GM12801 (cell line): Measurements from ENCODE around the gene LSM14A.

Experiments
- CTCF ChIP-seq: IDR thresholded peaks from one replicate; pipeline ENCODE4 v1.5.1; 2011; ENCODE audit warnings: control low read depth; ENCODE audit not compliant: insufficient read length; ENCODE audit errors: extremely low read depth

LSM14A gene

GRCh38 chr19:34231439-34231838 is 59.1 kb downstream of the LSM14A start:
- TF ChIP-seq CTCF: no peak

- no peak for TF ChIP-seq CTCF
These were observed 60.5 kb downstream of the LSM14A start for GRCh38 chr19:34232566-34233481.

GRCh38 chr19:34235425-34235940 is 63.2 kb downstream of the LSM14A start:
- TF ChIP-seq CTCF: no peak

GRCh38 chr19:34236035-34236987 is 64.0 kb downstream of the LSM14A start:
- no peak for TF ChIP-seq CTCF

- no peak for TF ChIP-seq CTCF
These were observed 65.0 kb downstream of the LSM14A start for GRCh38 chr19:34237283-34237682.

GRCh38 chr19:34237939-34238338 is 65.6 kb downstream of the LSM14A start:
- TF ChIP-seq CTCF: no peak
